D341Med (cell line): ENCODE results near the gene PLA2G5.

Experiments used
- DNase-seq: peaks from one replicate; pipeline ENCODE4 v3.0.0; 2012; ENCODE audit warnings: low spot score

PLA2G5 gene

GRCh38 chr1:20068722-20069121, 1.3 kb upstream of the PLA2G5 start:
- DNase-seq: no peak

- DNase-seq: no peak
These were observed 363 bp downstream of the PLA2G5 start for GRCh38 chr1:20070357-20070756.

- DNase-seq: no peak
These were observed 1.4 kb downstream of the PLA2G5 start for GRCh38 chr1:20071416-20071815.

GRCh38 chr1:20072771-20073170, 2.8 kb downstream of the PLA2G5 start:
- DNase-seq: no peak

GRCh38 chr1:20073256-20073655, 3.3 kb downstream of the PLA2G5 start:
- DNase-seq: no peak

- DNase-seq: no peak
These were observed 4.2 kb downstream of the PLA2G5 start for GRCh38 chr1:20074055-20074724.

GRCh38 chr1:20074725-20075171, 4.8 kb downstream of the PLA2G5 start:
- DNase-seq: no peak

GRCh38 chr1:20075345-20075744, 5.4 kb downstream of the PLA2G5 start:
- DNase-seq: no peak

GRCh38 chr1:20076223-20076622, 6.2 kb downstream of the PLA2G5 start:
- DNase-seq: no peak

- no peak for DNase-seq
These were observed 6.9 kb downstream of the PLA2G5 start for GRCh38 chr1:20076710-20077461.

- DNase-seq: no peak
These were observed 8.2 kb downstream of the PLA2G5 start for GRCh38 chr1:20078171-20078651.

- no peak for DNase-seq
These were observed 8.7 kb downstream of the PLA2G5 start for GRCh38 chr1:20078711-20079110.

GRCh38 chr1:20079661-20080305, 9.8 kb downstream of the PLA2G5 start:
- DNase-seq: no peak

GRCh38 chr1:20080441-20081352, 10.7 kb downstream of the PLA2G5 start:
- no peak for DNase-seq

- no peak for DNase-seq
These were observed 11.4 kb downstream of the PLA2G5 start for GRCh38 chr1:20081353-20081810.

- DNase-seq: no peak
These were observed 12.8 kb downstream of the PLA2G5 start for GRCh38 chr1:20082772-20083171.

- DNase-seq: no peak
These were observed 13.4 kb downstream of the PLA2G5 start for GRCh38 chr1:20083178-20083944.

GRCh38 chr1:20086800-20087199, 16.8 kb downstream of the PLA2G5 start:
- DNase-seq: no peak

GRCh38 chr1:20087668-20088067, 17.7 kb downstream of the PLA2G5 start:
- DNase-seq: no peak

- DNase-seq: no peak
These were observed 19.5 kb downstream of the PLA2G5 start for GRCh38 chr1:20089328-20090077.
